B cell (primary cell): ENCODE results near the gene PRKRIP1.

ENCODE experiments used
- EZH2 ChIP-seq: IDR thresholded peaks from 2 replicates; pipeline ENCODE4 v1.6.1; 2012; ENCODE audit warnings: borderline replicate concordance, low read depth, mild to moderate bottlenecking, moderate library complexity, low read length; ENCODE audit not compliant: insufficient read depth, poor library complexity, severe bottlenecking
- TF ChIP-seq, protein P1 (sequence below): fragments of 200-600 bp; IDR thresholded peaks from one replicate; pipeline ENCODE4 v1.8.0; 2022; ENCODE audit warnings: antibody characterized with exemption, mild to moderate bottlenecking

DNA sequence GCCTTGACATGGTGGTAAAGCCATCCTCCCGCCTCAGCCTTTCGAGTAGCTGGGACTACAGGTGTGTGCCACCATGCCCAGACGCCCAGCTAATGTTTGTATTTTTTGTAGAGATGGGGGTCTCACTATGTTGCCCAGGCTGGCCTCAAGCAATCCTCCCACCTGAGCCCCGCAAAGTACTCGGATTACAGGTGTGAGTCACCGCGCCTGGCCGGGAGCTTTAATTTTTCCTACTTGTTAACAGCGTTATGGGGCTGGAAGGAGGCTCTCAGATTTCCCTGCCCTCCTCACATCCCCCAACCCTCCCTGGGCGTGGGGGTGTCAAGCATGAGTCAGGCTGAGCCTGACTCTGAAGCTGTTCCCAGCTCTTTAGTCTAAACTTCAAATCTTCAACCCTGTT, 60.2 kb downstream of the PRKRIP1 start:
- TF ChIP-seq, protein P1, sequence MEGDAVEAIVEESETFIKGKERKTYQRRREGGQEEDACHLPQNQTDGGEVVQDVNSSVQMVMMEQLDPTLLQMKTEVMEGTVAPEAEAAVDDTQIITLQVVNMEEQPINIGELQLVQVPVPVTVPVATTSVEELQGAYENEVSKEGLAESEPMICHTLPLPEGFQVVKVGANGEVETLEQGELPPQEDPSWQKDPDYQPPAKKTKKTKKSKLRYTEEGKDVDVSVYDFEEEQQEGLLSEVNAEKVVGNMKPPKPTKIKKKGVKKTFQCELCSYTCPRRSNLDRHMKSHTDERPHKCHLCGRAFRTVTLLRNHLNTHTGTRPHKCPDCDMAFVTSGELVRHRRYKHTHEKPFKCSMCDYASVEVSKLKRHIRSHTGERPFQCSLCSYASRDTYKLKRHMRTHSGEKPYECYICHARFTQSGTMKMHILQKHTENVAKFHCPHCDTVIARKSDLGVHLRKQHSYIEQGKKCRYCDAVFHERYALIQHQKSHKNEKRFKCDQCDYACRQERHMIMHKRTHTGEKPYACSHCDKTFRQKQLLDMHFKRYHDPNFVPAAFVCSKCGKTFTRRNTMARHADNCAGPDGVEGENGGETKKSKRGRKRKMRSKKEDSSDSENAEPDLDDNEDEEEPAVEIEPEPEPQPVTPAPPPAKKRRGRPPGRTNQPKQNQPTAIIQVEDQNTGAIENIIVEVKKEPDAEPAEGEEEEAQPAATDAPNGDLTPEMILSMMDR, result no peak
- no peak for TF ChIP-seq EZH2
